Progenitor cell of endocrine pancreas (in vitro differentiated cells): ENCODE measurements around the gene KRT85. TPM values are rescaled to one million over a fixed set of nuclear protein-coding genes. Genes with fewer than 3 reads are reported as not detected.

Experiments
- DNase-seq: peaks from one replicate; pipeline ENCODE4 v3.0.0; 2021; ENCODE audit warnings: low spot score; ENCODE audit not compliant: unreplicated experiment
- H3K27ac Mint-ChIP-seq: 2 replicates; pipeline ENCODE4 v1.8.0; 2021; ENCODE audit warnings: mild to moderate bottlenecking, moderate library complexity, mixed read lengths
- H3K27me3 Mint-ChIP-seq: 2 replicates; pipeline ENCODE4 v1.8.0; 2021; ENCODE audit warnings: mixed read lengths
- H3K36me3 Mint-ChIP-seq: 2 replicates; pipeline ENCODE4 v1.8.0; 2022; ENCODE audit warnings: mixed read lengths; ENCODE audit not compliant: insufficient read depth
- H3K4me1 Mint-ChIP-seq: 2 replicates; pipeline ENCODE4 v1.8.0; 2021; ENCODE audit warnings: low read depth, mixed read lengths
- H3K4me3 Mint-ChIP-seq: 2 replicates; pipeline ENCODE4 v1.8.0; 2021; ENCODE audit warnings: low read depth, mild to moderate bottlenecking, moderate library complexity, mixed read lengths
- H3K9me3 Mint-ChIP-seq: 2 replicates; pipeline ENCODE4 v1.8.0; 2021; ENCODE audit warnings: low read depth, mixed read lengths
- CTCF ChIP-seq: fragments of 200-600 bp; sonication (generic); IDR thresholded peaks from one replicate; pipeline ENCODE4 v1.5.0; 2021; ENCODE audit warnings: antibody characterized with exemption, mild to moderate bottlenecking; ENCODE audit not compliant: unreplicated experiment
- total RNA-seq: library from RNA; stranded (reverse); gene quantifications from 2 replicates; pipeline ENCODE4 v1.2.1, GENCODE V29; 2021

Gene KRT85
- total RNA-seq, 1 donor from 2014 or later, result not detected

GRCh38 chr12:52387859-52388258, 20.6 kb upstream of the KRT85 start:
- no peak overlapping the region for H3K4me3 Mint-ChIP-seq
- DNase-seq, result no peak
- H3K9me3 Mint-ChIP-seq, result no peaks in the 10 kb centered on the region
- no peak for TF ChIP-seq CTCF
- peaks cover 2% of the 10 kb centered on the region for H3K4me1 Mint-ChIP-seq
- peaks cover 20% of the 10 kb centered on the region for H3K27me3 Mint-ChIP-seq
- H3K27ac Mint-ChIP-seq, result no peak overlapping the region
- H3K36me3 Mint-ChIP-seq, result no peaks in the 10 kb centered on the region

- peaks cover 2% of the 10 kb centered on the region for H3K4me1 Mint-ChIP-seq
- no peak for DNase-seq
- no peaks in the 10 kb centered on the region for H3K9me3 Mint-ChIP-seq
- H3K27ac Mint-ChIP-seq, result no peak within 1 kb of the TSS
- no peak for TF ChIP-seq CTCF
- peaks cover 31% of the 10 kb centered on the region for H3K27me3 Mint-ChIP-seq
- H3K36me3 Mint-ChIP-seq, result no peaks in the 10 kb centered on the region
- no peak within 1 kb of the TSS for H3K4me3 Mint-ChIP-seq
Measured at GRCh38 chr12:52385226-52385702, 18.0 kb upstream of the KRT85 start, which contains the start of gene KRT84. TSS of gene KRT84 (minus strand) at chr12:52385652. CDS start at chr12:52385585, 67 bp downstream.

GRCh38 chr12:52383331-52383730, 16.1 kb upstream of the KRT85 start:
- no peak for DNase-seq
- no peaks in the 10 kb centered on the region for H3K4me1 Mint-ChIP-seq
- no peaks in the 10 kb centered on the region for H3K36me3 Mint-ChIP-seq
- no peak overlapping the region for H3K4me3 Mint-ChIP-seq
- no peaks in the 10 kb centered on the region for H3K9me3 Mint-ChIP-seq
- no peak for TF ChIP-seq CTCF
- peaks cover 39% of the 10 kb centered on the region for H3K27me3 Mint-ChIP-seq
- no peak overlapping the region for H3K27ac Mint-ChIP-seq

DNA sequence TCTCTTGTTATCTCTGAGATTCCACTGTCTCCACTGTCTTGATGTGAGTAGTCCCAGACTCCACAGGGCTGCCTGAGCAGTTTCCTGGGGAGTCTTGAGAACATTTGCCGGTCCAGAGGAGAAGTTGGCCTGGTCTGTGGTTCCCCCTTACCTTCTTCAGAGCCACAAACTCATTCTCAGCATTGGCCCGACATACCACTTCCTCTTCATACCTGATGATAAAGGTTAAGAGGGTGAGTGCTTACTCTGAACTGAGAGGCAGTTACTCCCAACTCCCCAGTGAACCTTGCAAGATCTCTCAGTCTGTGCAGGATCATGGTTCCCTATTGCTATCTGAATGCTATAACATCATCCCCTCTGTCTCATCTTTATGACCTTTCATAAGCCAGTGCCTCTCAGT, 15.6 kb upstream of the KRT85 start:
- Mint-ChIP-seq H3K4me3 (no peak overlapping the region), H3K36me3 (no peaks in the 10 kb centered on the region), H3K27me3 (peaks cover 40% of the 10 kb centered on the region), H3K9me3 (no peaks in the 10 kb centered on the region), H3K4me1 (no peaks in the 10 kb centered on the region), H3K27ac (no peak overlapping the region)
- no peak for DNase-seq
- TF ChIP-seq CTCF, result no peak

- Mint-ChIP-seq H3K9me3 (no peaks in the 10 kb centered on the region), H3K4me3 (no peak overlapping the region), H3K36me3 (no peaks in the 10 kb centered on the region), H3K27ac (no peak overlapping the region), H3K4me1 (no peaks in the 10 kb centered on the region), H3K27me3 (peaks cover 55% of the 10 kb centered on the region)
- no peak for TF ChIP-seq CTCF
- DNase-seq, result no peak
Measured at GRCh38 chr12:52381206-52381605, 13.9 kb upstream of the KRT85 start.
